ENCODE results near the gene WNK2.

Gene WNK2

GRCh38 chr9:93186215-93186945, 2.4 kb downstream of the WNK2 start:
- DNase-seq: no peak

- DNase-seq: no peak
These were observed 3.1 kb downstream of the WNK2 start for GRCh38 chr9:93187047-93187446.

- DNase-seq: no peak
These were observed 3.6 kb downstream of the WNK2 start for GRCh38 chr9:93187574-93187973.

- no peak for DNase-seq
These were observed 4.8 kb downstream of the WNK2 start for GRCh38 chr9:93188426-93189368.

GRCh38 chr9:93189369-93190132, 5.6 kb downstream of the WNK2 start:
- no peak for DNase-seq

GRCh38 chr9:93190133-93190525, 6.2 kb downstream of the WNK2 start:
- DNase-seq: no peak

GRCh38 chr9:93190656-93191353, 6.9 kb downstream of the WNK2 start:
- no peak for DNase-seq

GRCh38 chr9:93191354-93191660, 7.4 kb downstream of the WNK2 start:
- no peak for DNase-seq

GRCh38 chr9:93192721-93193387, 8.9 kb downstream of the WNK2 start:
- DNase-seq: no peak

- DNase-seq: no peak
These were observed 9.7 kb downstream of the WNK2 start for GRCh38 chr9:93193388-93194220.

- no peak for DNase-seq
These were observed 10.3 kb downstream of the WNK2 start for GRCh38 chr9:93194221-93194625.

- no peak for DNase-seq
These were observed 10.7 kb downstream of the WNK2 start for GRCh38 chr9:93194641-93195040.

- no peak for DNase-seq
These were observed 12.4 kb downstream of the WNK2 start for GRCh38 chr9:93196096-93197055.

- DNase-seq: no peak
These were observed 13.7 kb downstream of the WNK2 start for GRCh38 chr9:93197670-93198069.

- DNase-seq: no peak
These were observed 14.3 kb downstream of the WNK2 start for GRCh38 chr9:93198117-93198837.

- no peak for DNase-seq
These were observed 15.1 kb downstream of the WNK2 start for GRCh38 chr9:93198838-93199625.

- no peak for DNase-seq
These were observed 16.5 kb downstream of the WNK2 start for GRCh38 chr9:93200449-93200742.

- no peak for DNase-seq
These were observed 17.0 kb downstream of the WNK2 start for GRCh38 chr9:93200989-93201334.
